Measurements from ENCODE around the gene MRPL38.

DNA sequence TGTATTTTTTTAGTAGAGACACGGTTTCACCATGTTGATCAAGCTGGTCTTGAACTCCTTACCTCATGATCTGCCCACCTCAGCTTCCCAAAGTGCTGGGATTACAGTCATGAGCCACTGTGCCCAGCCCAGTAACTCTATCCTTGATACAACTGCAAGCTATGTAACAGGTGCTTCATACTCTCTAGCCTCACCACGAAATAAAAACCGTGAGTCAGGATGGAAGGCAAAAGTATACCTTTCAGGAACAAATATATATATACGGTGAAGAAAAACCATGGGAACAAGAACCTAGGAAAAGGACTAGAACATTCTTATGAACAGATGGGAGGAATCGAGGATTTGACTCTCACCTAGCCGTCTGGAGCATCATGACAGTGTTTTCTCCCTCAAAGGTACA lies 45.7 kb upstream of the MRPL38 start:
- TF ChIP-seq, protein P1, sequence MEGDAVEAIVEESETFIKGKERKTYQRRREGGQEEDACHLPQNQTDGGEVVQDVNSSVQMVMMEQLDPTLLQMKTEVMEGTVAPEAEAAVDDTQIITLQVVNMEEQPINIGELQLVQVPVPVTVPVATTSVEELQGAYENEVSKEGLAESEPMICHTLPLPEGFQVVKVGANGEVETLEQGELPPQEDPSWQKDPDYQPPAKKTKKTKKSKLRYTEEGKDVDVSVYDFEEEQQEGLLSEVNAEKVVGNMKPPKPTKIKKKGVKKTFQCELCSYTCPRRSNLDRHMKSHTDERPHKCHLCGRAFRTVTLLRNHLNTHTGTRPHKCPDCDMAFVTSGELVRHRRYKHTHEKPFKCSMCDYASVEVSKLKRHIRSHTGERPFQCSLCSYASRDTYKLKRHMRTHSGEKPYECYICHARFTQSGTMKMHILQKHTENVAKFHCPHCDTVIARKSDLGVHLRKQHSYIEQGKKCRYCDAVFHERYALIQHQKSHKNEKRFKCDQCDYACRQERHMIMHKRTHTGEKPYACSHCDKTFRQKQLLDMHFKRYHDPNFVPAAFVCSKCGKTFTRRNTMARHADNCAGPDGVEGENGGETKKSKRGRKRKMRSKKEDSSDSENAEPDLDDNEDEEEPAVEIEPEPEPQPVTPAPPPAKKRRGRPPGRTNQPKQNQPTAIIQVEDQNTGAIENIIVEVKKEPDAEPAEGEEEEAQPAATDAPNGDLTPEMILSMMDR (IDR thresholded peaks at IDR 0.05), result no peak
- TF ChIP-seq POLR2A (IDR thresholded peaks at IDR 0.05), result no peak
- TF ChIP-seq EP300 (IDR thresholded peaks at IDR 0.05), result no peak
